MV-4-11 (cell line): ENCODE data around the gene GASK1A.
"Not testable (repeated sequence)": the region's sequence is repeated elsewhere in the genome, so short reads cannot be mapped to it uniquely, and the experiment has no call there.

Experiments used
- DNase-seq: peaks from one replicate; lab custom pipeline; 2025; lab: John Stamatoyannopoulos, UW

GASK1A gene

DNA sequence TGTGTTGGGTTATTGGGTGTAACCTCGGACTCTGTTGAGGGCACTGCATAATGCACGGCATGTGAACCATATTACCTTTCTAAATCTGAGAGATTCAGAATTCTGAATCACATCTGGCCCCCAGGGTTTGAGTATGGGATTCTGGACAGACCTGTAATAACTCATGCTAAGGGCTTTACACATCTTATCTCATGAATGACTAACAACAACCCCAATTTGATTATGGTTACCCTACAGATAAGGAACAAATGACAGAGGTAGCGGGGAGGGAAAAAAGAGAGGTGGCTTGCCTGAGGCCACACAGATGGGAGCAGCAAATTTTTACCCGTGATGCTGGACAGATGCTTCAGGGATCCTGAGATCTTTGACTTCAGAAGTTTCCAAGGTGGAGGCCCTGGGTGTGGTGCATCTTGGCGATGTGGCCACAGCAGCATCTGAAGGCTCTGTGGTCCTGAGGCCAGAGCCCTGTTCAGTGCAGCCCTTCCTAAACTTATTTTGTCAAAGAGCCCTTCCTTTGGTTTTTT is 83.0 kb downstream of the GASK1A start:
- DNase-seq, result no peak

DNA sequence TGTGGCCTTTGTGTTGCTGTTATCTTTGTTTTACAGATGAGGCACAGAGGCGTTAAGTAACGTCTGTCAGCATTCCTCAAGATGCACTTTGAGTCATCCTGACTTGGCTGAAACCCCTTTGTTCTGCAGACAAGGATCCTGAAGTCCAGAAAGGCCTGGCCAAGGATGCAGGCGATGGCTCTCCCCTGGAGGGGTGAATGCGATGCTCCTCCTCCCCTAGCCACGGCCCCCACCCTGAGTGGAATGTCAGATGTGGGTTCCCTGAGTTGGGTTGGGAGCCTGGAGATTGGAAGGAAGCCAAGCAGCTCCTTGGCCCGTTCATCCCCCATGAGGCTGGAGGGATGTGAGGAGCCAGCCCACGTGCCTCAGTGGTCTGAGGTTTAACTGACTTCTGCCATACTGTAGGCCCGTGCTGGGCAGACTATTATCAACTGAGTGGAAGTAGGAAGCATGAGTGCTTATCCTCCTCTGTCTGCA is 83.5 kb downstream of the GASK1A start:
- no peak for DNase-seq

DNA sequence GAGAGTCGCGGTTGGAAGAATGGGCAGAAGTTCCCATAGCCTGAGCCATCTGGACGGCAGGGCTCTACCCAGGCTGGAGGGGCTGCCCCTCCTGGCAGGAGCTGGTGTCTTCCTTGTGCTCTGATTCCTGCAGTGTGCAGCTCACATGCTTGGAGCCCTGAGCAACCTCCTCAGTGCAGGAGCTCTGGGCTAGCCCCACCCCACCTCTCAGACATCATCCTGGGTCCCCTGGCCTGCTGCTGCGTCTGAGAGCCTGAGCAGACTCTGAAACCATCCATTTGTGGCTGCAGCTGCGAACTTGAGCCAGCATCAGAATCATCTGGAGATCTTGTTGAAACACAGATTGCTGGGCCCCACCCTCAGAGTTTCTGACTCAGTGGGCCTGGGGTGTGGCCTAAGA is 84.0 kb downstream of the GASK1A start:
- DNase-seq, result no peak

DNA sequence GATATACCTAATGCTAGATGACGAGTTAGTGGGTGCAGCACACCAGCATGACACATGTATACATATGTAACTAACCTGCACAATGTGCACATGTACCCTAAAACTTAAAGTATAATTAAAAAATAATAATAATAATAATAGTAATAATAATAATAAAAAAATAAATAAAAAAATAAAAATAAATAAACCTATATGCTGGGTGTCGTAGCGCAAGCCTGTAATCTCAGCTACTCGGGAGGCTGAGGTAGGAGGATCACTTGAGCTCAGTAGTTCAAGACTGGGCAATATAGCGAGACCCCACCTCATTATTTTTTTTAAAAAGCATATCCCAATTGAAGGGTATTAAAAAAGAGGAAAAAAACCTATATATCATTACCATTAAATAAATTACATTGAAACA is 91.6 kb downstream of the GASK1A start:
- DNase-seq, result not testable (repeated sequence)

DNA sequence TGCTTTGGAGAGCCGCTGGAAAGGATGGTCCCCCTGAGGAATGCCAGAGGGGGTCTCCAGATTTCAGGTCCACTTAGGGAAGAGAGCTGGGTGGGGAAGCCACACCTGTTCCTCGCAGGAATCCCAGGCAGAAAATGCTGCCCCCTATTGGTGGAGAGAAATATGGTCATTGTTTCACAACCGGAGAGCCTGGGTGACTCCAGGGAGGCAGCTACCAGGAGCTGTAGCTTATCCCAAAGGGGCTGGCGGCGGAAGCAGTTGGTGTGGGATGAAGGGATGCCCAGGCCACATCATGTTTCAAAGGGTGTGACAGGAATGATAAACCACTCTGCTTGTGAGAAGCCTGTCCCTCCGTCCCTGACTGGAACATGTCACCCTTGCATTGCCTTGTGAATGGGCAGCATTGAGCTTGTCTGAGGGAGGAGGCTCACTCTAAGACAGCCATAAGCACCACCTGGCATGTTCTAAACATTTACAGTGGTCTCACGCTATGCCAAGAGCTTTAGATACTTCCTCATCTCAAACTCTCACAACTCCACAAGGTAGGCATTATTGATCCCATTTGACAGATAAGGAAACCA is 92.3 kb downstream of the GASK1A start:
- DNase-seq, result no peak

DNA sequence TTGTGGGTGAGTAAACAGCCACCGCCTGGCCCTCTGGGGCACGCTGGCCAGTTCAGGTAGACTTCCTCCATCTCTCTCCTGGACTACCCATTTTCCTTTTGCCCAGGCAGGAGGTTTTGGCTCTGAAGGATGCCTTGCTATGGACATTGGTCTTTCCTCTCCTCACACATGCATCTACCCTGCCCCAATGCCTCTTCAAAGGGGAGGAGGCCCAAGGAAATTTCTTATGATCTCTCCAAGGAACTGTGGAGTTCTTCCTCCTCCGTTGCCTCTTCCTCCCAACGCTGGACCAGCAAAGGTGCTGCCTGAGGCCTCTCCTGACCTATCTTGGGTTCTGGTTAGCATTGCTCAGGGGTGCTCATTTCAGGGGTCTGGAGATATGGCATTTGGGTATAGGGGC is 93.2 kb downstream of the GASK1A start:
- no peak for DNase-seq

DNA sequence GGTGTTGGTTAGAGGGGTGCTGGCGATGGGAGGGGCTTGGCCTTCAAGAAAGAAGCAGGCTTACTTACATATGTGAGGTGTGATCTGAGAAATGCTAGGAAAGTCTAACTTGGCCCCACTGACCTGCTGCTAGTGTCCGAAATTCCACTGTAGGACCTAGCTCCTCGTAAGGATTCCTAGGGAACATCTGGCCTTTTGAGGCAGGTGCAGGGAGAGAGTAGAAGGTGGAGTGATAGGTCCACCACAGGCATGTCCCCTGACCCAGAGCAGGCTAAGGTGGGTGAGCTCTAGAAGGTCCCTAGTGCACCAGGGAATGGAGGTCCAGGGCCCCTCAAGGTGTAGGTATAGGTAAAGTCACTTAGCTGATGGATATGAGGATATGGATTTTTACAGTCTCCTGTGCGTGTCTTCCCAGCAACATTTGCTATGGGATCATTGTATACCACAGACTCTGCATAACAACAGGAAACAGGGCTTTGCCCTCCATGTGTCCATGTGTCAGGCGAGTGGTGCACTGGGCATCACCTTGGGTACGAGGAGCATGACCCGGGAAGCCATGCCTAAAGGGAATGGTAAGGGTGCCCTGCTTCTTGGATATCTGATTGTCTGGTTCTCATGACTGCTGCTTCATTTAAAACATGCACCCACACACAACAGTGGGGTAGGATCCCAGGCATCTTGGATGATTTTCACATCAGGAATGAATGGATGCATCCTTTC is 94.2 kb downstream of the GASK1A start:
- no peak for DNase-seq

DNA sequence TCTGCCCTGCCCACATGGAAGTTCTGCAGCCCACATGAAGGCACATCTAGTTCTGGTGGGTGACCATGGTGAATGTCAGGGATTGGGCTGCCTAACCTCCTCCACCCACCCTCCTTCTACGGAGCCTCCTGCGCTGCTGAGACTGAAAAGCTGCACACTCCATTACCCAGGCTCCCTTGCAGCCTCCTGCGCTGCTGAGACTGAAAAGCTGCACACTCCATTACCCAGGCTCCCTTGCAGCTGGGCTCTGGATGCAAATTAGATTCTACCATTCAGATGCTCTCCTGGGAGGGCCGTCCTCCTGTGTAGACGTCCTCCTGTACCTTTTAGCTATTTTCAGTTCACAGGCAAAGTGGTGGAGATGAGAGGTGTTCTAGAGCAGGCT is 94.7 kb downstream of the GASK1A start:
- no peak for DNase-seq

DNA sequence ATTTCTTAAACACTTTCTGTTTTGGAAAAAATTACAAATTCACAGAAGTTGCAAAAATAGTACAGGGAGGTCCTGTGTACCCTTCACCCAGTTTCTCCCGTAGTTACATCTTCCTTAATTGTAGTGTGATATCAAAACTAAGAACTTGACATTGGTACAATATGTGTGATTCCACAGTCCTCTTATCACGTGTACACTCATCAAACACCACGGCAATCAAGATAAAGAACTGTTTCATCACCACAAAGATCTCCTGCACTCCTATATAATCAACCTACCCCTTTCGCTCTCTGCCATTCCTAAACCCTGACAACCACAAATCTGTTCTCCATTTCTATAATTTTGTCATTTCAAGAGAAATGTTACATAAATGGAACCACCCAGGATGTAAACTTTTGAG is 95.4 kb downstream of the GASK1A start:
- no peak for DNase-seq

DNA sequence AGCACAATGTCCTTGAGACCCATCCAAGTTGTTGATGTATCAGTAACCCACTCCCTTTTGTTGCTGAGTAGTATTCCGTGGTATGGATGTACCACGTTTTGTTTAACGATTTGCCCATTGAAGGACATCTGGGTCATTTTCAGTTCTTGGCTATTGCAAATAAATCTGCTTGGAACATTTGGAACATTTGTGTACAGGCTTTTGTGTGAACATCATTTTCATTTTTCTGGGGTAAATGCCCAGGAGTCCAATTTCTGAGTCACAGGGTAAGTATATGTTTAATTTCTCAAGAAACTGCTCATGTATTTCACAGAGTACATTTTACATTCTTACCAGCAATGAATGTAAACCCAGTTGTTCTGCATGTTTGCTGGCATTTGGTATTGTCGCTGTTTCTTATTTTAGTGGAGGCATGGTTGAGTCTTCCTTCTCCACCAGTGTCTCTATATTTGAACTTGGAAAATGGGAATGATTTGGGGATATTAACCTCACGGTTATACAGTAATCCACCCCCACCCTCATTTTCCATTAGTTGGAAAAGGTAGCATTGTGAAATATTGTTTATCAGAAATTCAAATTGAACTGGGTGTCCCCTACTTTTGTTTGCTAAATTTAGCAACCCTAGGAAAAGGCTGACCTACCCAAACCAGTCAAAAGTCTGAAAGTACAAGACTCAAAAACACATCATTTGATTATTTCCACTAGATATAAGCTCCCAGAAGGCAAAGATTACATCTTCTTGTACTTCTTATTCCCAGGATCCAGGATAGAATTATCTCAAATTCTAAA is 96.0 kb downstream of the GASK1A start:
- no peak for DNase-seq

DNA sequence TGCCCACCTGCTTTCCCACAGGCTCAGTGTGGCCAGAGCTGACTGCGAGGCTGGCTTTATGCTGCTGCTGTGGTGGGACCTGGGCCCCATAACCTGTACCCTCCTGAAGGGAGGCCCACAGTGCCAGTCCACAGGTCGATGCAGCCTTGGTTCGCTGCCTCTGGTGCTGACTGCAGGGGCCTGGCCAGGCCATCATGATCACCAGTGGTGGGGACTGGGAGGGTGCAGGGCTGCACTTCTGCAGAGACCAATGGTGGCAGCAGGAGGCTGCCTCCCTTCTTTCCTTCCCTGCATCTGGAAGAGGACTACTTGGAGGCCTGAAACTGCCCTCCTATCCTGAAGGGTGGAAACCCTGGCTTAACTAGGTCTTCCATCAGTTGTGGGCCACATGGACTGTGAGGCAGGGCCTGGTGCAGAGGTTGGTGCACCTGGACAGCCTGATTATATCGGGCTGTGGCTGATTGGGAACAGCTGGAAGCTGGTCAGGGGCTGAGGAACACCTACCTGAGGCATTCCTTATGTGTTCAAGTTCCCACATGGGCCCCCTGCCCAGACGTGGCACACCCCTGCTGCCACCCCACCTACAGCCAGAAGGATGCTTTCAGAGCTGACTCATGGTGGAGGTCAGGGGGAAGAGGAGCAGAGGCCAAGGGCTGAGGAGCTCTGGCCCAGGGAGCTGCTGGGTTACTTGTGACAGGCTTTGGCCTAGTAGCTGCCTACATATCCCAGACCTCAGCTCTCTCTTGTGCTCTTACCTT is 97.0 kb downstream of the GASK1A start:
- DNase-seq, result no peak

DNA sequence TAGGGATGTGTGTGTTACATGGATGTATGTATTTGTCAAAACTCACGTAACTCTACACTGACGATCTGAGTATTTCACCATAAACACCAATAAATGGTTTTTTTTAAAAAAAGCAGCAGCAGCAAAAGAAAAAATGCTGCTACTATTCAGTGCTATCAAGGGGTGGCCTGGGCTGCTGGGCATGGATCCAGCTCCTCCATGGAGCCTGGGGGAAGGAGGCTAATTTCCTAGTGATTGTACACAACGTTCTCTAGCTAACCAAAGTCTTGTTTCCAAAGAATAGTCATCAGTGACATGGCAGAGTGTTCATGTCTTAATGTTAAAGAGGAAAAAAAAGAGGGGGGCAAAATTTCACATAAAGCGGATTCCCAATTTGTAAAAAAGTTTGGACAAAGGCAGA is 97.7 kb downstream of the GASK1A start:
- DNase-seq, result no peak

DNA sequence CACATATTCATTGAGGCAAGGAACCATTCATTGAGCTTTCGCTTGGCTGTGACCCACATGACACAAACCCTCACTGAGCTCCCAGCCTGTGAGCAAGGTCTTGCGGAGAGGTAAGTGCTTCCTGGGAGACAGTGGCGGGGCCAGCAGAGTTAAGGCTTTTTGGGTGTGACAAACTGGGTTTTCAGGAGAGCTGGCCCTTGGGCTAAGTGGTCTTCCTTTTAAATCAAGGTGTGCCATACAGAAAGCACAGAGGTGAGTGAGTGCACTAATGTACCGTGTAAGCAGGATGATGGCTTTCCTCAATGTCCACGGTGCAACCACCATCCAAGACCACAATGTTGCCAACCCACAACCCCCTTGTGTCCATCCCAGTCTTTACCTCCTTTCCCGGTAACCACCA is 98.2 kb downstream of the GASK1A start:
- no peak for DNase-seq

DNA sequence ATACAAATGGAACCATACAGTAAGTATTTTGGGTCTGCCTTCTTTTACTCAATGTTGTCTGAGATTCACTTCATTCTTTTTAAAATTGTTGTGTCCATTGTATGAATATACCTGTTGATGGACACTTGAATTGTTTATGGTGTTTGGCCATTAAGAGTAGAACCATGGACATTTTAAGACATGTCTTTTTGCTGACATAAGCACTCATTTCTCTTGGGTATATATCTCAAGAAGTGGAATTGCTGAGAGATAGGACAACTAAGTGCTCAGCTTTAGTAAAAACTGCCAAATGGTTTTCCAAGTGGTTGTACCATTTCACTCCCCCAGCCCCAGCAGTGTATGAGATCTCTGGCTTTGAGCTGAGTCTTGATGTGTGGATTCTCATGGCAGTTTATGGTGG is 98.6 kb downstream of the GASK1A start:
- DNase-seq, result no peak

DNA sequence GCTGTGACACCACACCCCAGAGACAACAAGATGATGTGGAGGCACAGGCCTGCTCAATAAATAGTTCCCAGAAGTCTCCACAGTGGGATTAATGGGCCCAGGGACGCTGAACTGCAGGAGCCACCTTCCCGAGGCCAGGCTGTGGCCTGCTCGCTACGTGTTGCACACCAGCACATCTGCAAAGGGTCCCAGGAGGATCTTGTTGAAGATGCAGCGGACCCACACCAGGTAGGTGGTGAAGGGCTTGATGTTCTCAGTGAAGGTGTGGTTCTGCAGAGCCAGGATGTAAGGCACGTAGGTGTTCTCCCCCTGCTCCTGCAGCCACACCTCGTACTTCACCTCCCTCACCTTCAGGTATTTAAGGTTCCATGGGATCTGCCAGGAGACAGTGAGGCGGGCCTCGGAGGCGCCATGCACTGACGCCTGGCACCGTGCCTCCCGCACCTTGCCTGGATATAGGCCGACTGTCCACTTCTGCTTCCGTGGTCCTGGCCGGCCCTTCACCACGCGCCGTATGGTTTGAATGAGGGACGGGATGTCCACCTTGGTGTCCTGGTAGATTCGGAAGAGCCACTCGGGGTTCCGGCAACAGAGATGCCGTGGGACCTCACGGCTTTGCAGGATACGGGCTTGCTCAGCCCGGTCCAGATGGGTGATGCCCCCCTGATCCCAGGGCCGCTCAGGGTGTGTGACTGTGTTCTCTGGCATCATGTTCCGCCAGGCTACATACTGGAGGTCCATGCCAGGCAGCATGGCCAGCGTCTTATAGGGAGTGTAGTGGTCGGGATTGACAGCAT is 100.6 kb downstream of the GASK1A start:
- no peak for DNase-seq

DNA sequence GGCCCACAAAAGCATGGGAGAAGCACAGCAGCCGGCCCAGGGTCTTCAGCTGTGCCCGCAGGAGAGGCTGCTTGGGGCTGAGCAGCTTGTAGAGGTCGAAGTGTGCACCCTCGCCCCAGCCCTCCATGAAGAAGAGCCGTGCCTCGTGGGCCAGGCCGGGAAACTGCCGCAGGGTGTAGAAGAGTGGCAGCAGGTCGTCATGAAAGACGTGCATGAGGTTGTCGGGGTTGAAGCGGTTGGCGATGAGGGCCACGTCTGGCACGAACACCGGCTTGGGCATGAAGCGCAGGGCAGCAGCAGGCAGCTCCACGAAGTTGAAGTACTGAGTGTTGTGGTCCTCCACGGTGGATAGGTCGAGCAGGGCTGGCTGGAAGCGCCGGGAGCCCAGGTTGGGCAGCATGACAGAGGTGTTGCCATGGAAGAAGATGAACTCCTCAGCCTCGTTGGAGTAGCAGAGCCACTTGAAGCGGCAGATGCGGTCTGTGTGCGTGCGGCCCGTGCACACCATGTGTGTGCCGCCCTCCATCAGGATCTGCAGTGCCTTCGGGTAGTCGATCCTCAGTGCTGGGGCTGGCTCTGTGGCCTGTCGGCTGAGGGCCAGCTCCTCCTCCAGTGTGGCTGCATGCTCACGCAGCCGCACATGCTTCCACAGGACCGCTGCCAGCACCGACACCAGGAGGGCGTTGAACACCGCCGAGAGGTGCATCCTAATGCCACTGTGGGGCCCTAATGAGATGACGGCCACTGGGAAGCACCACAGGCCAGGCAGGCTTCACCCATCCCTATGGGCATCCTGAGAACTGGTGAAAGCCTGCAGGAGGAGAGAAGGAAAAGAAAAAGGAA is 101.8 kb downstream of the GASK1A start:
- no peak for DNase-seq

DNA sequence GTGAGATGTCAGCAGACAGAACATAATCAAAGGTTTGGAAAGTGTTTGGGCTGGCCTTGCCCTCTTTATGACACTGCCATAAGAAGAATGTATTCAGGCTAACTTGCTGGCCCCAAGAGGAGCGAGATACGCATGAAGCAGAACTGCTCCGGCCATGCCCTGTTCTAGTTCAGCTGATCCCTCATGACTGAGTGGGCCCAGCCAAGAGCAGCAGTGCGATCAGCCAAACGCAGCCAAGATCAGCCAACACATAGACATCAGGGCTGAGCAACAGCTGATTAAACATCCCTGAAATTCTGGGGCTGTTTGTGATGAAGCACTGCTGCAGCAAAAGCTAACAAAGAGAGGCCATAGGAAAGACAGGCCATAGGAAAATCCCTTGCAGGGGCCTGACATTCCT is 102.7 kb downstream of the GASK1A start:
- no peak for DNase-seq

DNA sequence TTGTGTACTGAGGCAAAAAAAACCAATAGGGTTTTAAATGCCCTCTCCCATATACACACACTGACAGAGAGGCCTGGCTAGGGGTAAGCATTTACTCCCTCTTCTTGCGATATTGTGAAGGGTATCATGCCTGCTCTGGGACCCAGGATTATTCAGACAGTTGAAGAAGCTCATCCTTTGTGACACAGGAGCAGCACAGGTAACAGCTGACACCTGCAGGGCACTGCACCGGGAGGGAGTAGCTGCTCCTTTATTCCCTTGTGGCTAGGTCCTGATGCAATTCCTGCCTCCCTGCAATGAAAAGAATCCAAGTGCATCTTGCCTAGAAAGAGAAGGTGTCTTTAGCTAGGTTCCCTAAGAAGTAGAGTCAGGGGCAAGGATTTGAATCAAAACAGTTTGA is 103.3 kb downstream of the GASK1A start:
- no peak for DNase-seq

DNA sequence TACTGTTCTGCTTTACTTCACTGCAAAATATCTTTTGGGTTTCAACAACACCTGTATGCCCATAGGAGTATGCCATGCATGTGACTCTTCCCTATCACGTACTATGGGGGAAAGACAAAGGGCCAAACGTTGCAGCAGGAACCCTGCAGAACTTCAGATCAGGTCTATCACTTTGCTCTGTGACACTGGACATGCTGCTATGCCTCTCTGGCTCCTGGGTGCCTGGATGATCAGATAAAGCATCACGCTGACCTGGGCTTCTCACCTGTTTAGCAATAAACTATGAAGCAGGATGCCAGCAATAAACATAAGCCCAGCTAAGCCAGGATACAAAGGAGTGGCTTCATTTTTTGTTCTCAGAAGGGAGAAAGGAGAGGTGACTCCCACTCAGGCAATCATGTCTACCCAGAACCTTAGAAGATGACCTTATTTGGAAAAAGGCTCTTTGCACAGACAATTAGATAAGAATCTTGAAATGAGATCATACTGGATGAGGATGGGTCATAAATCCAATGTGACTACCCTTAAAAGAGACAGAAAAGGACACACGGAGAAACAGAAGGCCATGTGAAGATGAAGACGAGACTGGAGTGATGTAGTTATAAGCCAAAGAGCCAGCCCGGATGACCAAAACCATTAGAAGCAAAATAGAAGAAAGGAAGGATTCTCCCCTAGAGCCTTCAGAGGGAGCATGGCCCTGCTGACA is 107.5 kb downstream of the GASK1A start:
- no peak for DNase-seq

DNA sequence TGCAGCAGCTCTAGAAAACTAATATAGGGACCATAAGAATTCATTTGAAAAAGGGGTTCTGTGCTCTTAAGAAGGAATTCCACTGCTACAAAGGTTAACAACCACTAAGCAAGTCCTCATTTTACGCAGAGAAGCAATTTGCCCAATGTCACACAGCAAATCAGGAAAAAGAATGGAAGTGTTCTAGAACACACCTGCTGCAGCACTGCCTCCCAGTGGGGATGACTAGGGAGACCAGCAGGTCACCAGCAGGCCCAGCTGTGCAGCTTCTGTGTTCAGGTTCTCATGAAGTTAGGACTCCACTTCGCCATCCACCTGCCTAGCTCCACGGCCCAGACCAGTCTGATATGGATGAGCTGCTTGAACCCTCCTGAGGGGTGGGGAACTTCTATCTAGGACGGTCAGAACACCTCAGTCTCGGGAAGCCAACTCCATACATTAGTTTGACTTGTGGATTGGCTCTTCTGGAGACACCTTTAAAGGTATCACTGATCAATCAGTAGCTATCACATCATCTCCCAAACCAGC is 108.2 kb downstream of the GASK1A start:
- DNase-seq, result no peak
